ENCODE measurements around the gene UBE2F.

- TF ChIP-seq, protein P1, sequence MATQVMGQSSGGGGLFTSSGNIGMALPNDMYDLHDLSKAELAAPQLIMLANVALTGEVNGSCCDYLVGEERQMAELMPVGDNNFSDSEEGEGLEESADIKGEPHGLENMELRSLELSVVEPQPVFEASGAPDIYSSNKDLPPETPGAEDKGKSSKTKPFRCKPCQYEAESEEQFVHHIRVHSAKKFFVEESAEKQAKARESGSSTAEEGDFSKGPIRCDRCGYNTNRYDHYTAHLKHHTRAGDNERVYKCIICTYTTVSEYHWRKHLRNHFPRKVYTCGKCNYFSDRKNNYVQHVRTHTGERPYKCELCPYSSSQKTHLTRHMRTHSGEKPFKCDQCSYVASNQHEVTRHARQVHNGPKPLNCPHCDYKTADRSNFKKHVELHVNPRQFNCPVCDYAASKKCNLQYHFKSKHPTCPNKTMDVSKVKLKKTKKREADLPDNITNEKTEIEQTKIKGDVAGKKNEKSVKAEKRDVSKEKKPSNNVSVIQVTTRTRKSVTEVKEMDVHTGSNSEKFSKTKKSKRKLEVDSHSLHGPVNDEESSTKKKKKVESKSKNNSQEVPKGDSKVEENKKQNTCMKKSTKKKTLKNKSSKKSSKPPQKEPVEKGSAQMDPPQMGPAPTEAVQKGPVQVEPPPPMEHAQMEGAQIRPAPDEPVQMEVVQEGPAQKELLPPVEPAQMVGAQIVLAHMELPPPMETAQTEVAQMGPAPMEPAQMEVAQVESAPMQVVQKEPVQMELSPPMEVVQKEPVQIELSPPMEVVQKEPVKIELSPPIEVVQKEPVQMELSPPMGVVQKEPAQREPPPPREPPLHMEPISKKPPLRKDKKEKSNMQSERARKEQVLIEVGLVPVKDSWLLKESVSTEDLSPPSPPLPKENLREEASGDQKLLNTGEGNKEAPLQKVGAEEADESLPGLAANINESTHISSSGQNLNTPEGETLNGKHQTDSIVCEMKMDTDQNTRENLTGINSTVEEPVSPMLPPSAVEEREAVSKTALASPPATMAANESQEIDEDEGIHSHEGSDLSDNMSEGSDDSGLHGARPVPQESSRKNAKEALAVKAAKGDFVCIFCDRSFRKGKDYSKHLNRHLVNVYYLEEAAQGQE (IDR thresholded peaks at IDR 0.05; ENCODE audit: insufficient read depth in 1 of 2, low read depth in 2 of 2, low read length in 2 of 2), result no peak
- no peak for TF ChIP-seq POLR2AphosphoS5 (IDR thresholded peaks at IDR 0.05; ENCODE audit: low read depth, low read length)
Observed at GRCh38 chr2:237972211-237972610, 5.4 kb downstream of the UBE2F start.
